Ectodermal cell (in vitro differentiated cells): Measurements from ENCODE around the gene TSPAN5.

ENCODE experiments used
- H3K27ac ChIP-seq: 2 replicates; pipeline ENCODE4 v1.7.0; 2013; ENCODE audit warnings: mild to moderate bottlenecking, low read depth, low read length; ENCODE audit not compliant: insufficient read depth, poor library complexity, severe bottlenecking
- H3K27me3 ChIP-seq: 2 replicates; pipeline ENCODE4 v1.7.0; 2013; ENCODE audit warnings: mild to moderate bottlenecking, low read length; ENCODE audit not compliant: insufficient read depth, control insufficient read depth, poor library complexity, severe bottlenecking
- H3K36me3 ChIP-seq: one replicate; pipeline ENCODE4 v1.7.0; 2013; ENCODE audit warnings: low read length; ENCODE audit not compliant: control insufficient read depth, insufficient read depth
- H3K4me1 ChIP-seq: one replicate; pipeline ENCODE4 v1.7.0; 2013; ENCODE audit warnings: low read length; ENCODE audit not compliant: control insufficient read depth, insufficient read depth
- H3K4me3 ChIP-seq: 2 replicates; pipeline ENCODE4 v1.7.0; 2013; ENCODE audit warnings: low read depth, low read length, control low read depth; ENCODE audit not compliant: insufficient read depth
- H3K9me3 ChIP-seq: 2 replicates; pipeline ENCODE4 v1.7.0; 2013; ENCODE audit warnings: mild to moderate bottlenecking, low read length, moderate library complexity; ENCODE audit not compliant: control insufficient read depth
- WGBS, 2 experiments: methylation state at CpG; one replicate each; pipeline ENCODE4 v1.1.7; 2013; ENCODE audit warnings: missing lambda C conversion rate in 2 of 2; 5-methylcytosine and 5-hydroxymethylcytosine counted together

Gene TSPAN5

GRCh38 chr4:98421111-98421510 lies 237.3 kb downstream of the TSPAN5 start:
- WGBS, 2 experiments = 93 to 98% methylated on average over 5 of the region's 5 CpGs
- Histone ChIP-seq H3K36me3 (peaks cover 5% of the 10 kb centered on the region), H3K27ac (no peak overlapping the region), H3K27me3 (no peaks in the 10 kb centered on the region), H3K4me1 (no peaks in the 10 kb centered on the region), H3K4me3 (no peak overlapping the region), H3K9me3 (no peaks in the 10 kb centered on the region)
